GM19193 (cell line): Measurements from ENCODE around the gene DNAJC7.

Experiments
- POLR2A ChIP-seq: IDR thresholded peaks from 4 replicates; pipeline ENCODE4 v1.6.1; 2011; ENCODE audit not compliant: insufficient read depth, insufficient read length; ENCODE audit errors: extremely low read depth

The DNAJC7 gene

GRCh38 chr17:42000413-42001133 is 16.7 kb downstream of the DNAJC7 start:
- no peak for TF ChIP-seq POLR2A

GRCh38 chr17:41998497-41998896 is 18.7 kb downstream of the DNAJC7 start:
- no peak for TF ChIP-seq POLR2A

DNA sequence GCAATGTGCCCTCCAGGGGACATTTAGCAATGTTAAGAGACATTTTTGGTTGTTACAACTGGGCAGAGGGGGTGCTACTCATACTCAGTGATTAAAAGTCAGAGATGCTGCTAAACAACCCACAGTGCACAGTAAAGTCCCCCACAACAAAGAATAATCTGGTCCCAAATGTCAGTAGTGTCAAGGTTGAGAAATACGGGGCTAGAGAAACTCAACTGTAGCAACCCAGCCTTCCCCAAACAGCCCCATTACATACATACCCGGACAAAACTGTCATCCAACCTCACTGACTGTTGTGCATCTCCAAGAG is 20.4 kb downstream of the DNAJC7 start:
- no peak for TF ChIP-seq POLR2A

GRCh38 chr17:41992576-41992975 is 24.7 kb downstream of the DNAJC7 start:
- TF ChIP-seq POLR2A: no peak

GRCh38 chr17:41989702-41990419 is 27.4 kb downstream of the DNAJC7 start:
- TF ChIP-seq POLR2A: no peak

- TF ChIP-seq POLR2A: no peak
Observed at GRCh38 chr17:41988418-41988817, 28.8 kb downstream of the DNAJC7 start.

GRCh38 chr17:41987642-41988041 is 29.6 kb downstream of the DNAJC7 start:
- no peak for TF ChIP-seq POLR2A

DNA sequence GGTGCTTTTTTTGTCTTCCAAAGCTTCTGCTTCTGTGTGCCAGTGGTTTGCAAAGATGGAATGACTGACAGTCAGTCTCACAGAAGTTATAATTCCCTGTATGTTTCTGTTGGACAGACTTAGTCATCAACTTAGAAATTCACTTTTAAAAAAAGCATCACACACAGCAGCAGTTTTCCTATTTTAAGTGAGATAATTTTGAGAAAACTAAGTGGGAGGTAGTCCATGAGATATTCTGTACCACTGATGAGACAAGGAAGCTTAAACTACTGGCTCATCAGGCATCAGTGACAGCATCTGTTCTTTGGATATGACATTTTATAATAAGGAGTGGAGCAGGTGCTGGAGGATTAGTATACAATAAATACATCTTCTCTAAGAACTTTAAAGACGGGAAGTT is 30.6 kb downstream of the DNAJC7 start:
- TF ChIP-seq POLR2A: no peak

DNA sequence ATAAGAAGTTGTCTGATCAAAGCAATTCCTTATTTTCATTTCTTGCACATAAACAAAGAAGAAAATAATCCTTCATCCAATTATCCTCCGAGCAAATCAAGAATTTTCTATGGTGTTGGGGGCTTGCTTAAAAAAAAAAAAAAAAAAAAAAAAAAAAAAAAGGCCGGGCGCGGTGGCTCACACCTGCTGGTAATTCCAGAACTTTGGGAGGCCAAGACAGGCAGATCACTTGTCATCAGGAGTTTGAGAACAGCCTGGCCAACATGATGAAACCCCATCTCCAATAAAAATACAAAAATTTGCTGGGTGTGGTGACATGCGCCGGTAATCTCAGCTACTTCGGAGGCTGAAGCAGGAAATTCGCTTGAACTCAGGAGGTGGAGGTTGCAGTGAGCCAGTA is 31.3 kb downstream of the DNAJC7 start:
- no peak for TF ChIP-seq POLR2A

GRCh38 chr17:41984454-41984853 is 32.8 kb downstream of the DNAJC7 start:
- TF ChIP-seq POLR2A: no peak

DNA sequence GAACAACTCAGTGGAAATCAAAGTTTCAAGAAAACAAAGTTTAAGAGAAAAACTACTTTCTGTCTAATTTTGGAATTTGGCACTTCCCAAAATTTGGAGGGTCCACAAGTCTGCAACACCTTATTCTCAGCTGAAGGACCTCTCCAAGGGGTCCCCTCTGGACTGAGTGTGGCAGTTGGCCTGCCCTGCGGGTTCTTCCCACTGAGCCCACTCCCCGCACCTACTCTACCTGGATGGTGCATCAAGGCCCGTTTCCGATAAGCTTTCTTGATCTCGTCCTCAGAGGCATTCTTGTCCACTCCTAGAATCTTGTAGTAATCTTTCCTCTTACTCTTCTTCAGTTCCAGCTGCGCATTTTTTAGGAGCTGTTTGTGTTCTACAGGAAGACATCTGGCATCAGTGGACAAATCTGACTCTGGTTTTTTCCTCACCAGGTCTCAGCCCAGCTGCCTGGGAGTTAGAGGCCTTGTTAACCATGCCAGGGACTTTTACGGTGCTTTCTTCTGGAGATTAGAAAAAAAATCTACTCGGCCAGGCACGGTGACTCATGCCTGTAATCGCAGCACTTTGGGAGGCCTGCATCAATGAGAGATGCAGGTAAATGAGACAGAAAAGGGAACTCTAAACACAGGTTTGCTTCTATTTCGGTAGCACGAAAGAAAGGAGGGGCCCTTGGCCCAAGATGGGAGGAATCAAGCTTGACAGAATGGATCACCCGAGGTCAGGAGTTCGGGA is 35.0 kb downstream of the DNAJC7 start:
- TF ChIP-seq POLR2A: no peak

DNA sequence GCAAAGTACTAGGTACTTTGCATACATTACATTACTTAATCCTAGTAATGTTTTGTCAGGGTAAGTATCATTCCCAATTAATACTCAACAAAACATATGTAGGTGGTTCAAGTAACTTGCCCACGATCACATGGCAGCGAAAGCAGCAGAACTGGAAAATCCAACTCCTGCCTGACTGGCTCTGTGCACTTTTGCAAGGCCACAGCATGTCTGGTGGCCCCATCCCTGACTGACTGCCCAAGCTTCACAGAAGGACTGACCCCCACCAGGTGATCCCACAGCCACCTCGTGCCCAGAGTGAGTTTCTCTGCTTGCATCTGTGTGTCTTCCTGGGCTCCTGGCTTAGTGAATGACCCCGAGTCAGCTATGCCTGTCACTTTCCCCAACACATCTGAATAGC is 39.2 kb downstream of the DNAJC7 start:
- no peak for TF ChIP-seq POLR2A

GRCh38 chr17:41976142-41976768 is 41.0 kb downstream of the DNAJC7 start:
- TF ChIP-seq POLR2A: no peak

DNA sequence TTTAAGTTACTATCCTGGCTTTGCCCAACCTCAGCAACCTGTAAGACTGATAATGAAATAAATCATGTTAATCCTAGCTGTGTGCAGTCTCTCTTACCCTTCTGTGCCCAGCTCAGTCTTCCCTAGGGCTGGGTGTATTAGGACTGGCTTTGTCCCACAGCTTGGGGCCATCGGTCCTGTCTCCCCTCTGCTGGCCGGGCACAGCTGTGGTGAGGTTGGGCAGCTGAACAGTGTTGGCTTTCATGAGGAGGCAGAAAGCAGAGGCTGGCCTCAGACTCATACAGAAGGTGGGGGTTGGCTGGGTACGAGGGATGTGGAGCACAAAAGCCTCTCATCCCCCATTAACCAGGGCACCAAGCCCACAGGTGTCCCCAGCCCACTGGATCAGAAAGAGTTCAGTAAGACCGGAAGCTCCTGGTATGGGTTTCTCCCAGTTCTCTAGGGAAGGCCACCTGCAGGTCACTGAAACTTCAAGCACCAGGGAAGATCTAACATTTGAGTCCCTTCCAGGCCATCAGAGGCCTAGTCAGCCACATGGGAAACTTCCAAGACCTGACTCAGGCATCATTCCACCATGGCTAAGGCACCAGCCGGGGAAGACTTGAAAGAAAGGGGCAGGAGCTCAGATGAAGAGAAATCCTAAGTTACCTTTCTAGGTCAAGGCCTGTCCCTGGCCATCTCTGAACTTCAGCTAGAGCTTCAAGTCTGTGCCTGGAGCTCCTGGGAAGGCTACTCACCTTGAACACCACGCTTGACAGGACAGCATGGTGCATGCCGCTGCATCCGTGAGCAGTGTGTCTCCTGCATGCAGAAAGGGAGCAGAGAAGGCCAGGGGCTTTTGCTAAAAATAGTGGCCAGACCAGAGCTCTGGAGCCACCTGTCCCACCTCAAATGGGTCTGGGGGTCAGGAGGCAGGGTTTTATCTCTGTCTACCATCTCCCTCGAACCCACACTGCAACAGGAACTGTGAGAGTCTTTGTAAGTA is 41.8 kb downstream of the DNAJC7 start:
- no peak for TF ChIP-seq POLR2A
